Activated T-cell treated with anti-CD3 and anti-CD28 coated beads, Interleukin-2, amount 50 U/mL, for 48 hours (primary cell): Measurements from ENCODE around the gene CRTC1.
"Not testable (repeated sequence)": the region's sequence is repeated elsewhere in the genome, so short reads cannot be mapped to it uniquely, and the experiment has no call there.

Experiments
- DNase-seq, 2 experiments: peaks; one replicate each; pipeline ENCODE4 v3.0.0-alpha.2; 2020

Gene CRTC1

GRCh38 chr19:18670312-18670711, 13.2 kb upstream of the CRTC1 start:
- no peak for DNase-seq

DNA sequence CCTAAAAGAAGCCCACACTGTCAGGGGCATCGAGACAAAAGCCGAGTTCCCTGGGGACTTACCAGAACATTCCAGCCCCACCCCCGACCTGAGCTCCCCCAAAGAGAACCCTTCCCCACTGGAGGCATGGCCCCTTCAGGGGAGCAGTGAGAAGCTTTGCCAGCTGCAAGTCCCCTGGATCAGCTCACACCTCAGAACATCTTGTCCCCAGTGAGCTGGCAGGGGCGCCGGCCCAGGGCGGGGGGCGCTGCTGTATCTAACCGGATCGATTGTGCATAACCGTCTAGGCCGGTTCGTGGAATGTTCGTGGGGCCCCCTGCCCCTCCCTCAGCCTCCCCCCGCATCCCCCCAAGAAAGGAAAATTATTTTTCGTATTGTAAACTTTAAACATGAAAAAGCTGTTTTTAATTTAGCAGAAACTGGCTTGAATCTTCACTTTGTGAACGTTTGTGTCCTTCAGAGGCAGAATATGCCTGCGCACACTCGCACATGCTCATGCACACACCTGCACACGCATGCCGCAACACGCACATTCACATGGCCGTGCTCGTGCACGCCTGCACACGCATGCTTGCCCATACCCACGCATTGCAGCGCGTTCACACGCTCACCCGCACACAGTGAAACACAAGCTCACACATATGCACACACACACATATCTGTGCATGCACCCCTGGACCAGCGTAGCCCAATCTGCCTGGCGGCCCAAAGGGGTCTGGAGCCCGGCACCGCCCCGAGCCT, 12.0 kb upstream of the CRTC1 start:
- no peak for DNase-seq

GRCh38 chr19:18672044-18672451, 11.4 kb upstream of the CRTC1 start:
- no peak for DNase-seq

DNA sequence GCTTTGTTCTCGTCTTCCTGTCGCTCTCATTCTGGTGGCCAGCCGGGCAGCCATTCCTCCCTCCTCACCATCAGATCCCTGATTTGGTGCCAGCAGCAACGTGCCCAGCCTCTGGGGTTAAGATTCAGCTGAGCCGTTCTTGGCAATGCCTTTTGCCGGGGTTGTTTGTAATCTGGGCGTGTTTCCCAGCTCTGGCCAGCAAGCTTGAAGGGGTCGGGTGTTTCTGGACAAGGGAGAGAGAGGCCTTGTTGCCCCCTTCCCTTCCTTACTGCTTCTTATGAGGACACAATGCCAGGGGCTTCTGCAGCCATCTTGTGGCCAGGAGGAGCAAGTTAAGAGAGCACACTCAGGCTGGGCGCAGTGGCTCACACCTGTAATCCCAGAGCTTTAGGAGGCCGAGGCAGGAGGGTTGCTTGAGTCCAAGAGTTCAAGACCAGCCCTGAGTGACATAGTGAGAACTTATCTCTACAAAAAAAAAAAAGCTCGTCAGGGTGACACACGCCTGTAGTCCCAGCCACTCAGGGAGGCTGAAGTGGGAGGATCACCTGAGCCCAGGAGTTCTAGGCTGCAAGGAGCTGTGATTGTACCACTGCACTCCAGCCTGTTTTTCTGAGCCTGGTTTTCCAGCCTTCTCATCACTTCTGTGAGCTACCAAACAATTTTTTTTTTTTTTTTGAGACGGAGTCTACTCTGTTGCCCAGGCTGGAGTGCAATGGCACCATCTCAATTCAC, 10.7 kb upstream of the CRTC1 start:
- no peak for DNase-seq

DNA sequence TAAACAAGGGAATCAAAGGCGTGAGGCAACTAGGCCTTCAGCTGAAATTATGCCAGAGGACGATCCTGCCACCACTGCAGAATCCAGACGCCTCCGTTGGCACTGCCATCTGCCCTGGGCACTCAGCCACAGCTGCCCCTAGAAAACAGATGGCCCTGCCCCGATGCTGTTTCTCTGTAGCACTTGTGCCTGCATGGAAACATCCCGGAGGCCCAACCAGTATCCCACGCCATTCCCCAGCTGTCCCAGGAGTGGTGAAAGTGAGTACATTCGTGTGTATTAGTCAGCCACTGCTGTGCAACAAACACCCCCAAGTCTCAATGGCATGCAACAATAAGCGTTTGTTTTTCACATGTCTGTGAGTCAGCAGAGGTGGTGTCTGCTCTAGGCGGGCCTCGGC, 8.9 kb upstream of the CRTC1 start:
- no peak for DNase-seq

- peak; percentile 41 to 51 for DNase-seq
These were observed 7.7 kb upstream of the CRTC1 start for GRCh38 chr19:18675779-18676178.

DNA sequence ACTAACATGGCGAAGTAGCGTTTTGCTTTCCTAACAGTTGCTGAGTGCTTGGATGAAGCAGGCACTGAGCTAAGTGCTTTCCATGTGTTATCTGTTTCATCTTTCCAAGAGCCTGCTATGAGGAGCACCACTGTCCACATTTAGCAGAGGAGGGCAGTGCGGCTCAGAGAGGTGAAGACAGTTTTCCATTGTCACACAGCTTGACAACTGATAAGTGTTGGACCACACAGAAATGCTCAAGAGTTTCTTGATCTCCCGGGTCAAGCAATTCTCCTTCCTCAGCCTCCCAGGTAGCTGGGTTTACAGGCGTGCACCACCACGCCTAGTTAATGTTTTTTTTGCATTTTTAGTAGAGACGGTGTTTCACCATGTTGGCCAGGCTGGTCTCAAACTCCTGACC, 6.8 kb upstream of the CRTC1 start:
- DNase-seq, result no peak

GRCh38 chr19:18677156-18677555, 6.3 kb upstream of the CRTC1 start:
- no peak for DNase-seq

GRCh38 chr19:18680148-18680547, 3.3 kb upstream of the CRTC1 start:
- not testable (repeated sequence) for DNase-seq

GRCh38 chr19:18682807-18683108, 722 bp upstream of the CRTC1 start:
- DNase-seq, result no peak

DNA sequence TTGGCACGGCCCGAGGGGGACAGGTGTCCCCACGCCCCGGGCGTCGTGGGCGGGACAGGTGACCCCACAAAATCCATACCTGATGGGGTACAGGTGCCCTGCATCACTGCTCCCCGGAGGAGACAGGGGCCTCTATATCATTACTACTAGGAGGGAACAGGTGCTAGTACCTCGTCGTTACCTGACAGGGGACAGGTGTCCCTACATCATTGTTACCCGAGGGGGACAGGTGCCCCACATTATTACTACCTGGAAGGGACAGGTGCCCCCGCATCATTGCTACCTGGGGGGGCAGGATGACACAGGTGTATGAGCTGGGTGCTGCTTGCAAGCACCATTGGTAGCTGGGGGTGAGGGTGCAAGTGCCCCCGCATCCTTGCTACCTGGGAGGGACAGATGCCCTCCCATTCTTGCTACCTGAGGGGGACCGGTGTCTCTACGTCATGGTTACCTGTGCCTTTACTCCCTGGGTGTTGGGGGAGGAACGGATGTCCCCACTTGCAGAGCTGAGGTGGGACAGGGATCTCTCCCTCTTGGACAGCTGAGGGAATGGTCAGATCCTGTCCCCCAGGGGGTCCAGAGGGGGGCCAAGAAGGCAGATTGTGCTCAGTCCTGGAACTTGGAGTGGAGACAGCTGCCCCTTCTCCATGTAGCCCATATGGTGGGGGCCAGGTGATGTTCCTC, 620 bp downstream of the CRTC1 start:
- DNase-seq, result no peak

GRCh38 chr19:18684642-18684993, 1.1 kb downstream of the CRTC1 start:
- DNase-seq, result no peak

GRCh38 chr19:18685597-18686190, 2.2 kb downstream of the CRTC1 start:
- DNase-seq, result no peak

- DNase-seq, result no peak
These were observed 4.4 kb downstream of the CRTC1 start for GRCh38 chr19:18687740-18688465.

GRCh38 chr19:18696023-18696422, 12.5 kb downstream of the CRTC1 start:
- DNase-seq, result no peak

DNA sequence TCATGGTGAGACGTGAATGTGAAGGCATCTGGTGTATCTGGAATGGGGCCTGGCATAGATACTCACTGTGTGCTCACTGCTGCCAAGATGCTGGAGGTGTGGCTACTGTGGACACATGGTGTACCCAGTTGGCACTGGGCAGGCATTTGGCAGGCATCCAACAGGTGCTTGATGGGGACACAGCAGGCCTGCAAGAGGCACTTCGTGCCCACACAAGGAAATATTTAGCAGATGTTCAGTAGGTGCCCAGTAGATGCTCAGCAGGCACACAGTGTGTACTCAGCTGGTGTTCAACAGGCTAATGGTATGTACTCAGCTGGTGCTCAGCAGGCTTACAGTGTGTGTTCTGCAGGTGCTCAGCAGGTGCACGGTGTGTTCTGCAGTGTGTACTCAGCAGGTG, 14.2 kb downstream of the CRTC1 start:
- no peak for DNase-seq

GRCh38 chr19:18698321-18699167, 15.1 kb downstream of the CRTC1 start:
- no peak for DNase-seq

DNA sequence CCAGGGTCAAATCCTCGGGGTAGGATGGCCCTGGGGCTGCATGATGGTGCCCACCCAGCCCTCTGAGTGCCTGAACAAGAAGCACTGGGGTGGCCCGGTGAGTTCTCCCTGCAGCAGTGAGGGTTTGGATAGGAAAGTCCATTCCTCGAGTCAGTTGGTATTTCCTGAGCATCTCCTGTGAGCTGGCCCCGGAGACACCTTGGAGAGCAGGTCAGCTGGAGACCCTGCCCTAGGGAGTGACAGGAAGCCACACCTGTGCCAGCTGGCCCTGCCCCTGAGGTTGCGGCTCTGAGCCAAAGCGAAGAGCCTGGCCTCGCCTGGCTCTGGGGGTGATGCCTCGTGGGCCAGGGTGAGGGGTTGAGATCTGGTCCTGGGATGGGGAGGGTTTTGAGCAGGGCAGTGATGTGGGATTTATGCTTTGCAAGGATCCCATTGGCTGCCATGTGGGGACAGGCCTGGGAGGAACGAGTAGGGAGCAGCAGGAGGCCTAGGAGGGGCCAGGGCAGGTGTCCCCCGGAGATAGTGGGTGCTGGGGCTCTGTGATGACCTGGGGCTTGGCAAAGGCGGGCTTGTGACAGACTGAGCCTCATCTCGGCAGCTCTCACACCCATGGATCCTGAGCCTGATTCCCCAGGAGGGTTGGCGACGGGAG, 16.0 kb downstream of the CRTC1 start:
- no peak for DNase-seq

- peak; percentile 74 to 80 for DNase-seq
These were observed 17.2 kb downstream of the CRTC1 start for GRCh38 chr19:18700501-18701249.

- DNase-seq, result no peak
These were observed 17.7 kb downstream of the CRTC1 start for GRCh38 chr19:18701250-18701608.

GRCh38 chr19:18704054-18704453, 20.6 kb downstream of the CRTC1 start:
- DNase-seq, result no peak
